Measurements from ENCODE around the gene PLTP. TPM values are rescaled to one million over a fixed set of nuclear protein-coding genes. Genes with fewer than 3 reads are reported as not detected.
A peak's percentile ranks its signal among the peaks of the same experiment; 100 is the strongest.

The PLTP gene
- total and polyA plus RNA-seq, 2 of the 13 experiments (the other 11 are each of a cell fraction or from before 2014, with no cell fraction given): 16.9 to 28.6 TPM

GRCh38 chr20:45933266-45934045 is 21.5 kb upstream of the PLTP start (continued):
- TF ChIP-seq CCDC6 (CRISPR knock-in tag; IDR thresholded peaks at IDR 0.05) (peak; percentile 12; the same call in 1 of the 2 replicates), GMEB1 (CRISPR knock-in tag; IDR thresholded peaks at IDR 0.05; ENCODE audit: borderline replicate concordance) (no peak), IKZF1 (IDR thresholded peaks at IDR 0.05) (no peak), YEATS4 (CRISPR knock-in tag; IDR thresholded peaks at IDR 0.05; ENCODE audit: borderline replicate concordance) (no peak), ZNF205 (CRISPR knock-in tag; IDR thresholded peaks at IDR 0.05) (peak; percentile 24; the same call in 1 of the 2 replicates), NCOR1 (IDR thresholded peaks at IDR 0.05; ENCODE audit: borderline replicate concordance, low read length) (no peak), XRCC5 (optimal IDR thresholded peaks at IDR 0.05; ENCODE audit: low read length) (peak; percentile 92), ZNF597 (CRISPR knock-in tag; IDR thresholded peaks at IDR 0.05) (no peak), ZNF550 (CRISPR knock-in tag; IDR thresholded peaks at IDR 0.05; ENCODE audit: borderline replicate concordance) (peak; percentile 81; the same call in 1 of the 2 replicates), CERS6 (CRISPR knock-in tag; IDR thresholded peaks at IDR 0.05) (no peak), DDIT3 (CRISPR knock-in tag; IDR thresholded peaks at IDR 0.05) (no peak; the same call in 1 of the 2 replicates), CBFB (CRISPR knock-in tag; IDR thresholded peaks at IDR 0.05) (peak; percentile 68; the same call in 1 of the 2 replicates), ZNF704 (CRISPR knock-in tag; IDR thresholded peaks at IDR 0.05; ENCODE audit: borderline replicate concordance) (0 out of 2 replicates have a peak, but pooled peaks have one; percentile 68), DPF2 (CRISPR knock-in tag; IDR thresholded peaks at IDR 0.05; ENCODE audit: borderline replicate concordance, low read depth) (no peak), TAF1 (CRISPR knock-in tag; IDR thresholded peaks at IDR 0.05) (no peak), SPEN (CRISPR knock-in tag; IDR thresholded peaks at IDR 0.05; ENCODE audit: low read depth) (no peak; the same call in 1 of the 2 replicates), ZFP82 (CRISPR knock-in tag; IDR thresholded peaks at IDR 0.05; ENCODE audit: borderline replicate concordance) (no peak), AKAP8 (CRISPR knock-in tag; IDR thresholded peaks at IDR 0.05) (no peak), PHF21A (CRISPR knock-in tag; IDR thresholded peaks at IDR 0.05) (peak; percentile 81), POLR2AphosphoS5 (IDR thresholded peaks at IDR 0.05; ENCODE audit: low read depth, low read length) (peak; percentile 68), ZNF776 (CRISPR knock-in tag; IDR thresholded peaks at IDR 0.05) (no peak), FOSL2 (CRISPR knock-in tag; IDR thresholded peaks at IDR 0.05) (peak; percentile 59; the same call in 1 of the 2 replicates), KLF9 (CRISPR knock-in tag; IDR thresholded peaks at IDR 0.05; ENCODE audit: low read depth) (peak; percentile 55; the same call in 1 of the 2 replicates), ZBTB42 (CRISPR knock-in tag; IDR thresholded peaks at IDR 0.05) (no peak), RFX3 (CRISPR knock-in tag; IDR thresholded peaks at IDR 0.05) (no peak), ZFX (CRISPR knock-in tag; IDR thresholded peaks at IDR 0.05; ENCODE audit: low read depth) (no peak)

Measured in HepG2 (cell line).